A549 (cell line): ENCODE data around the gene AFAP1. TPM values are rescaled to one million over a fixed set of nuclear protein-coding genes. Genes with fewer than 3 reads are reported as not detected.

ENCODE experiments used
- ATAC-seq, 2 experiments: fragments of 200-7000 bp in 1 of 2; fragments of >200 bp in 1 of 2; cut with Nextera tagmentation in 1 of 2; cut with Tn5 transposase in 1 of 2; 3 replicates each; pipeline versions ENCODE4 v1.8.0 to v1.9.1; 2018 to 2020; ENCODE audit warnings: mild to moderate bottlenecking in 1 of 2, moderate library complexity in 1 of 2
- CTCF ChIA-PET: fragments of 300-600 bp; sonication (Branson Sonifier 250); formaldehyde crosslinking; extraction: SDS; loops from one replicate; lab custom pipeline; 2021; ENCODE audit warnings: antibody characterized with exemption, inconsistent platforms; lab: Yijun Ruan, JAX
- POLR2A ChIA-PET: fragments of 350-600 bp; formaldehyde crosslinking; extraction: SDS; loops from one replicate; lab custom pipeline; 2021; ENCODE audit warnings: antibody characterized with exemption, inconsistent platforms; lab: Yijun Ruan, JAX
- DNase-seq, 2 experiments: peaks; one replicate each; pipeline versions ENCODE4 v3.0.0 to v3.0.0-alpha.2; 2011 to 2016; ENCODE audit warnings: low read depth in 1 of 2, low spot score in 1 of 2
- FAIRE-seq: peaks from 2 replicates; lab custom pipeline; 2011; peaks lifted over from hg19 to GRCh38; lab: Jason Lieb, UNC
- H3K27ac ChIP-seq, 2 experiments: fragments of >200 bp; sonication (Bioruptor Twin); formaldehyde crosslinking; 3 replicates each; pipeline ENCODE4 v1.5.1; 2016 to 2017
- H3K4me1 ChIP-seq: fragments of >200 bp; sonication (Bioruptor Twin); formaldehyde crosslinking; 3 replicates; pipeline ENCODE4 v1.6.1; 2016
- H3K4me2 ChIP-seq: fragments of >200 bp; sonication (Bioruptor Twin); formaldehyde crosslinking; 3 replicates; pipeline ENCODE4 v1.6.1; 2016
- H3K4me3 ChIP-seq: fragments of >200 bp; sonication (Bioruptor Twin); formaldehyde crosslinking; 3 replicates; pipeline ENCODE4 v1.5.1; 2016
- H3K9me3 ChIP-seq: fragments of >200 bp; sonication (Bioruptor Twin); formaldehyde crosslinking; 3 replicates; pipeline ENCODE4 v1.6.1; 2016
- CEBPB ChIP-seq, 2 experiments: fragments of >200 bp in 1 of 2; sonication (Bioruptor Twin) in 1 of 2; formaldehyde crosslinking in 1 of 2; IDR thresholded peaks; 2 replicates each; pipeline ENCODE4 v1.6.1; 2012 to 2016
- EHMT2 ChIP-seq: fragments of 200-600 bp; sonication (generic); IDR thresholded peaks from 2 replicates; pipeline ENCODE4 v1.6.1; 2016; ENCODE audit warnings: antibody characterized with exemption, low read depth, mild to moderate bottlenecking, moderate library complexity
- ELK1 ChIP-seq: fragments of 150-350 bp; IDR thresholded peaks from 2 replicates; pipeline ENCODE4 v1.6.1; 2014; ENCODE audit warnings: low read depth, mild to moderate bottlenecking, low read length
- FOXS1 ChIP-seq: fragments of 250-450 bp; sonication (Bioruptor Pico); IDR thresholded peaks from 2 replicates; pipeline ENCODE4 v1.5.0; 2020; ENCODE audit warnings: mild to moderate bottlenecking, moderate library complexity
- HES2 ChIP-seq: fragments of >200 bp; sonication (Bioruptor Twin); formaldehyde crosslinking; IDR thresholded peaks from 2 replicates; pipeline ENCODE4 v1.6.1; 2016
- HOXA7 ChIP-seq: fragments of 250-450 bp; sonication (Bioruptor Pico); IDR thresholded peaks from 2 replicates; pipeline ENCODE4 v1.5.0; 2020; ENCODE audit warnings: mild to moderate bottlenecking, moderate library complexity
- HOXB5 ChIP-seq: fragments of 250-450 bp; sonication (Bioruptor Pico); IDR thresholded peaks from 2 replicates; pipeline ENCODE4 v1.5.0; 2020; ENCODE audit warnings: mild to moderate bottlenecking, moderate library complexity
- JUNB ChIP-seq: fragments of >200 bp; sonication (Bioruptor Twin); formaldehyde crosslinking; IDR thresholded peaks from 2 replicates; pipeline ENCODE4 v1.6.1; 2016
- KDM1A ChIP-seq: fragments of 200-600 bp; sonication (generic); IDR thresholded peaks from 2 replicates; pipeline ENCODE4 v1.6.1; 2016; ENCODE audit warnings: low read depth, mild to moderate bottlenecking
- MAFK ChIP-seq: fragments of 450-650 bp; IDR thresholded peaks from 2 replicates; pipeline ENCODE4 v1.6.1; 2014; ENCODE audit not compliant: partially characterized antibody
- MAX ChIP-seq: IDR thresholded peaks from 2 replicates; pipeline ENCODE4 v1.6.1; 2012
- NFE2L2 ChIP-seq: fragments of 150-350 bp; conservative IDR thresholded peaks from 2 replicates; pipeline ENCODE4 v1.6.1; 2014; ENCODE audit warnings: low read length
- NR3C1 ChIP-seq: fragments of >200 bp; sonication (Bioruptor Twin); formaldehyde crosslinking; IDR thresholded peaks from 3 replicates; pipeline ENCODE4 v1.6.1; 2017
- RARB ChIP-seq: fragments of 250-450 bp; sonication (Bioruptor Pico); IDR thresholded peaks from 2 replicates; pipeline ENCODE4 v1.8.0; 2021; ENCODE audit warnings: mild to moderate bottlenecking, moderate library complexity
- RCOR1 ChIP-seq: fragments of 150-350 bp; IDR thresholded peaks from 2 replicates; pipeline ENCODE4 v1.6.1; 2014; ENCODE audit warnings: antibody characterized with exemption, low read length, low read depth
- RFX5 ChIP-seq: fragments of 450-650 bp; IDR thresholded peaks from 2 replicates; pipeline ENCODE4 v1.7.1; 2014; ENCODE audit warnings: antibody characterized with exemption, mild to moderate bottlenecking, moderate library complexity
- RNF2 ChIP-seq: fragments of 200-600 bp; sonication (generic); IDR thresholded peaks from 2 replicates; pipeline ENCODE4 v1.6.1; 2016; ENCODE audit warnings: low read depth, mild to moderate bottlenecking, antibody characterized with exemption, moderate library complexity, borderline replicate concordance
- SREBF2 ChIP-seq: fragments of 450-650 bp; IDR thresholded peaks from 2 replicates; pipeline ENCODE4 v1.6.1; 2014; ENCODE audit warnings: mild to moderate bottlenecking, moderate library complexity
- WGBS: methylation state at CpG from one replicate; pipeline ENCODE4 v1.1.6; 2017; ENCODE audit errors: missing lambda C conversion rate; 5-methylcytosine and 5-hydroxymethylcytosine counted together
- polyA plus RNA-seq, 4 experiments: library from polyadenylated mRNA; depleted of rRNA in 3 of 4; stranded (reverse); fragments of >200 nt; fragmentation: RNase III in 1 of 4; extraction: RNeasy Plus Mini Kit Qiagen cat#74134 plus additional on column Dnase treatment in 1 of 4; gene quantifications; 2 replicates in 3 of 4; 3 replicates in 1 of 4; pipeline ENCODE4 v1.2.3, GENCODE V29; 2011 to 2017
- TF ChIP-seq, protein P1 (sequence below): IDR thresholded peaks from 2 replicates; pipeline ENCODE4 v1.6.1; 2012; ENCODE audit warnings: low read depth, borderline replicate concordance

Gene AFAP1
- polyA plus RNA-seq, 2 of the 4 experiments (the other 2 are of a cell fraction), result 25.4 to 29.6 TPM

DNA sequence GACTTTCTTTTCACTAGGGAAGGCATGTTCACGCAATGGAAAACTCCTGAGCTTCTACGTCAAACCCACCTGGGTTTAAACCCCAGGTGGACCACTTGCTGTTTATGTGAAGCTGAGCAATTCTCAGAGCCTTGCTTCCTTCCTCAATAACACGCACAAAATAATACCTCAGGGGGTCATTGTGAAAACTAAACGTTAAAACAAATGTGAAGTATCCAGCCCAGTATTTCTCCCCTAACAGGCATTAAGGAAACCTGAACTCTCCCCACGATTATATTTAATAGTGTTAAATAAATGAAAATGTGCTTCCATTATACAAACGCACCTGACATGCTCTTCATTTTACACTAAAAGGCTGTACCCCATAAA is 117.5 kb downstream of the AFAP1 start (continued):
- TF ChIP-seq MAFK (no peak), RNF2 (no peak), HES2 (no peak), SREBF2 (no peak), CEBPB (IDR thresholded peaks at IDR 0.05) (no peak)

DNA sequence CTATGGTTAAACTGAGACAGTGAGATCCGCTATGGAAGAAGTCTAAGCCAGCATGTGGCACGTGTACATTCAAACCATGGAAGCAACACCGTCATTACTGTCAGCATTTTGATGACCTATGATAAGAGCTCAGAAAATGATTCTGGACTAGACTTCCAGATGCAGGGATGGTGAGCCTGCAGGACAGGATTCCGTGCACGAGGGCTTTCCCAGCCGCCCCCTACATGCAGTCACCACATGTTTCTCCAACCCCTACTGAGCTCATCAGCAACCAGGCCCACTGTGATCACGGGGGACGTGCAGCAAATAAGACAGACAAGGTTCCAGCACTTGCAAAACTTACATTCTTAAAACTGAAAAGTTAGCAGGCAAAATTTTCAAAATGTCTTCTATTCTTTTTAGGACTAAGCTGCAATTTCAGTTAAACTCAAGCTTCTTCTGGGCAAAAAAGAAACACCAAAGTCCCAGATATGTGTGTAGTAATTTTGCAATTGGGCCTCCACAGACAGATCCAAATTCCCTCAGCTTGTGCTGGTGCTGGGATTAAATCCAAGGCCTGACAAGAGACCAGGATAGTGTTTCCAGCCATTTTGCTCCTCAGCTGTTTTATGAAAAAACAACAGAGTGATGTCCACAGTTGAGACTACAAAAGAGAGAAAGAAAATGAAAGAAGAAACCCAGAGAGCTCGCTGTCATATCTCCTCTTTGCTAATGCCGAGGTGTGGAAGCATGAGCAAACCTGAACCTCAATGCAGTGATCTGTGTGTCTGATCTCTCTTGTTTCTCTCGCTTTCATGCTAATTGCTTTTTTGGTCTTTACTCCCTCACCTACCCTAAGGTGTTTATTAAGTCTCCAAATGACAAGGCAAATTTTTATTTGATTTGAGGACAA is 118.2 kb downstream of the AFAP1 start:
- 85% methylated on average over 11 of the region's 11 CpGs for whole genome bisulfite sequencing
- ChIA-PET CTCF (interaction anchor here (0.9 to 2.7 kb wide), 8 partner anchors 9 to 166 kb away, joined by 4 to 9 read pairs (median 7); no protein-coding TSS in a partner anchor), POLR2A (interaction anchor here (1.1 kb wide), 1 partner anchor 21 kb away, joined by 4 read pairs; no protein-coding TSS in a partner anchor)
- DNase-seq (no peak), ATAC-seq (no peak), FAIRE-seq (no peak)
- Histone ChIP-seq H3K4me1 (peaks cover 81% of the 10 kb centered on the region), H3K27ac (peak overlapping the region; percentile 8 to 74; a peak in 5 of 6 replicates), H3K9me3 (no peaks in the 10 kb centered on the region), H3K4me3 (no peak overlapping the region), H3K4me2 (no peak overlapping the region)
- TF ChIP-seq RFX5, result no peak
- no peak for TF ChIP-seq NFE2L2
- TF ChIP-seq RCOR1, result no peak
- TF ChIP-seq EHMT2, result no peak
- TF ChIP-seq ELK1, result no peak
- TF ChIP-seq HES2, result no peak
- no peak for TF ChIP-seq SREBF2
- TF ChIP-seq JUNB, result no peak
- no peak for TF ChIP-seq KDM1A
- no peak for TF ChIP-seq HOXB5
- TF ChIP-seq NR3C1, result no peak

DNA sequence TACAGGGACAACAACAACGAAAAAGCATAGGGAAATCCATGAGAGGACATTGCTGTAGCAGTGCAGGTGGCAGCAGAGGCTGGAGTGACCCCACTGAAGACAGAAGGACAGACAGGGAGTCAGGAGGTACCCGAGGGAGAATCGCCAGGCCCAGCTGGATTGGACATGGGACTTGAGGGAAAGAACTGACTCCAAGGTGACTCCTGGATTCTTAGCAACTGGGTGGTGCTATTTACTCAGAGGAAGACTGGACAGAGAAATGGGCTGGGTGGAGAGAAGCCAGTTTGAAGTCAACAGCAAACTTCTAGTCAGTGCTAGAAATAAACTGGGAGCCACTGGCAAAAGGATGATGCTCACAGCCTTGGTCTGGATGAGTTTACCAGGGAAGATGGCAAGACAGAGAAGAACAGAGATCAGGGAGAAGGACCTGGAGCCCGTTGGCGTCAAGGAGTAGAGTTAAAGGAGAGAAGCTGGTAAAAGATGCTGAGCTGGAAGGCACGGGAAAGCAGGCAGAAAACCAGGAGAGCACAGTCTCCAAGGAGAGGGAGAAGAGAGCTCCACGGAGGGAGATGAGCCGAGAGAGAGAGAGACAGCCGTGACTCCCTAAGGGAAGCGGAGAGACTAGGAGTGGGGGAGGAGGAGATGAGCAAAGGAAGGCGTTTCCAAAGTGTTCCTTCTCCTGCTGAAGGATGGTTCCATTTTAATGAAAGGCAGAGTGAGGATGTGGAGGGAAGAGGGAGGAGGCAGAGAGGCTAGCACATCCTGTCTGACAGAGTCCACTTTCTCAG is 119.4 kb downstream of the AFAP1 start:
- WGBS, result 88% methylated on average over 11 of the region's 11 CpGs
- no peak for DNase-seq
- H3K9me3 ChIP-seq, result no peaks in the 10 kb centered on the region
- no peak for FAIRE-seq
- H3K4me3 ChIP-seq, result no peak overlapping the region
- 0 out of 3 replicates have a peak overlapping the region, but pooled peaks have one; percentile 15 for H3K4me2 ChIP-seq
- ATAC-seq, result no peak
- no peak for TF ChIP-seq FOXS1 (CRISPR knock-in tag)
- TF ChIP-seq RARB (CRISPR knock-in tag), result no peak
- no peak for TF ChIP-seq HOXA7
- TF ChIP-seq, protein P1, sequence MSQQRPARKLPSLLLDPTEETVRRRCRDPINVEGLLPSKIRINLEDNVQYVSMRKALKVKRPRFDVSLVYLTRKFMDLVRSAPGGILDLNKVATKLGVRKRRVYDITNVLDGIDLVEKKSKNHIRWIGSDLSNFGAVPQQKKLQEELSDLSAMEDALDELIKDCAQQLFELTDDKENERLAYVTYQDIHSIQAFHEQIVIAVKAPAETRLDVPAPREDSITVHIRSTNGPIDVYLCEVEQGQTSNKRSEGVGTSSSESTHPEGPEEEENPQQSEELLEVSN, result no peak
- TF ChIP-seq MAX, result no peak
- TF ChIP-seq SREBF2, result no peak
- CTCF ChIA-PET, result interaction anchor here (1.2 to 2.7 kb wide), 6 partner anchors 7 to 168 kb away, joined by 4 to 9 read pairs (median 8); no protein-coding TSS in a partner anchor
- POLR2A ChIA-PET, result no interaction called here
- peak overlapping the region; percentile 15 to 74; a peak in 3 of 6 replicates for H3K27ac ChIP-seq
- peaks cover 90% of the 10 kb centered on the region for H3K4me1 ChIP-seq
